Endothelial cell of umbilical vein (primary cell): ENCODE measurements around the gene ALDH4A1. TPM values are rescaled to one million over a fixed set of nuclear protein-coding genes. Genes with fewer than 3 reads are reported as not detected.

Experiments
- BruUV-seq: library from RNA; stranded (reverse); fragments of 400-500 nt; replicated peaks from 2 replicates; lab custom pipeline; 2021; lab: Mats Ljungman, UMichigan
- CTCF ChIA-PET: fragments of 300-600, 350-600 bp; sonication (Branson Sonifier 250); formaldehyde crosslinking; loops from one replicate; lab custom pipeline; 2021; ENCODE audit warnings: antibody characterized with exemption, inconsistent platforms; lab: Charles Lee
- POLR2A ChIA-PET: fragments of 300-600, 350-600 bp; sonication (Branson Sonifier 250); formaldehyde crosslinking; loops from one replicate; lab custom pipeline; 2021; ENCODE audit warnings: antibody characterized with exemption, inconsistent platforms; lab: Charles Lee
- DNase-seq: peaks from one replicate; pipeline ENCODE4 v3.0.0-alpha.2; 2011; ENCODE audit warnings: low read depth, low spot score
- FAIRE-seq: peaks from 2 replicates; lab custom pipeline; 2011; peaks lifted over from hg19 to GRCh38; lab: Jason Lieb, UNC
- H2AFZ ChIP-seq: 2 replicates; pipeline ENCODE4 v1.6.0; 2012; ENCODE audit warnings: low read depth, low read length, control low read depth, inconsistent platforms
- H3K27ac ChIP-seq: 2 replicates; pipeline ENCODE4 v1.5.1; 2011; ENCODE audit warnings: low read depth, mild to moderate bottlenecking, control low read depth, low read length, moderate library complexity; ENCODE audit not compliant: insufficient read depth
- H3K27me3 ChIP-seq, 2 experiments: 2 replicates each; pipeline versions ENCODE4 v1.6.0 to v1.6.1; 2011; ENCODE audit warnings: low read length in 2 of 2, mixed read lengths in 1 of 2; ENCODE audit not compliant: control insufficient read depth in 2 of 2, insufficient read depth in 2 of 2
- H3K36me3 ChIP-seq, 2 experiments: 2 replicates in 1 of 2; 3 replicates in 1 of 2; pipeline ENCODE4 v1.5.1; 2011; ENCODE audit warnings: low read length in 2 of 2, mild to moderate bottlenecking in 1 of 2, moderate library complexity in 1 of 2; ENCODE audit not compliant: control insufficient read depth in 2 of 2, insufficient read depth in 2 of 2; ENCODE audit errors: extremely low read depth in 1 of 2
- H3K4me1 ChIP-seq: 3 replicates; pipeline ENCODE4 v1.5.1; 2011; ENCODE audit warnings: mild to moderate bottlenecking, low read length; ENCODE audit not compliant: control insufficient read depth, insufficient read depth; ENCODE audit errors: extremely low read depth
- H3K4me2 ChIP-seq: 2 replicates; pipeline ENCODE4 v1.6.1; 2011; ENCODE audit warnings: low read length, control low read depth, mixed read lengths; ENCODE audit not compliant: insufficient read depth
- H3K4me3 ChIP-seq, 3 experiments: fragments of 200-600 bp in 1 of 3; sonication (generic), shearing (Covaris generic) in 1 of 3; replicated peaks in 1 of 3; 2 replicates each; pipeline ENCODE4 v1.5.1; 2011 to 2016; ENCODE audit warnings: control low read depth in 3 of 3, low read length in 3 of 3, mild to moderate bottlenecking in 2 of 3, inconsistent platforms in 1 of 3, low read depth in 1 of 3, moderate library complexity in 1 of 3; ENCODE audit not compliant: insufficient read depth in 1 of 3
- H3K79me2 ChIP-seq: 2 replicates; pipeline ENCODE4 v1.6.0; 2012; ENCODE audit warnings: low read length, inconsistent platforms; ENCODE audit not compliant: control insufficient read depth, insufficient read depth
- H3K9ac ChIP-seq: replicated peaks from 2 replicates; pipeline ENCODE3; 2011; ENCODE audit warnings: low read length, control low read depth; ENCODE audit not compliant: insufficient read depth; ENCODE audit errors: extremely low read depth
- H3K9me1 ChIP-seq: replicated peaks from 3 replicates; pipeline ENCODE4 v1.6.0; 2011; ENCODE audit warnings: mild to moderate bottlenecking, low read length; ENCODE audit not compliant: control insufficient read depth, insufficient read depth; ENCODE audit errors: extremely low read depth
- H3K9me3 ChIP-seq: replicated peaks from 2 replicates; pipeline ENCODE4 v1.5.1; 2012; ENCODE audit warnings: low read length, inconsistent platforms; ENCODE audit not compliant: control insufficient read depth, insufficient read depth
- H4K20me1 ChIP-seq: replicated peaks from 2 replicates; pipeline ENCODE3; 2011; ENCODE audit warnings: mild to moderate bottlenecking, low read length; ENCODE audit not compliant: control insufficient read depth, insufficient read depth; ENCODE audit errors: extremely low read depth
- FOS ChIP-seq: IDR thresholded peaks from 2 replicates; pipeline ENCODE4 v1.6.1; 2011; ENCODE audit warnings: mild to moderate bottlenecking, low read length, moderate library complexity, borderline replicate concordance; ENCODE audit not compliant: insufficient read depth
- GATA2 ChIP-seq: IDR thresholded peaks from 2 replicates; pipeline ENCODE4 v1.7.0; 2011; ENCODE audit warnings: low read depth, mild to moderate bottlenecking, moderate library complexity, mixed read lengths, low read length; ENCODE audit not compliant: insufficient read length, insufficient read depth
- JUN ChIP-seq: IDR thresholded peaks from 2 replicates; pipeline ENCODE4 v1.6.1; 2011; ENCODE audit warnings: borderline replicate concordance, low read depth; ENCODE audit not compliant: insufficient read length, insufficient read depth
- MAX ChIP-seq: IDR thresholded peaks from 2 replicates; pipeline ENCODE4 v1.6.1; 2011; ENCODE audit not compliant: insufficient read depth, insufficient read length
- MYC ChIP-seq: IDR thresholded peaks from one replicate; pipeline ENCODE4 v1.6.1; 2011; ENCODE audit warnings: mild to moderate bottlenecking, low read depth, low read length
- POLR2A ChIP-seq: IDR thresholded peaks from 2 replicates; pipeline ENCODE4 v1.6.1; 2012; ENCODE audit warnings: low read depth, mild to moderate bottlenecking, control low read depth, low read length
- POLR2AphosphoS5 ChIP-seq: IDR thresholded peaks from 2 replicates; pipeline ENCODE4 v1.6.1; 2012; ENCODE audit warnings: low read depth, mild to moderate bottlenecking, control low read depth, low read length, moderate library complexity; ENCODE audit not compliant: insufficient read depth
- dilution Hi-C: fragments of 300-500 bp; cut with MboI; formaldehyde crosslinking; loops from one replicate; pipeline ENCODE4 v1.15.0; 2019; ENCODE audit warnings: low sequenced_read_pairs; ENCODE audit not compliant: extremely low pct_ligation_motif_present
- intact Hi-C: fragments of 100-400 bp; cut with micrococcal nuclease; formaldehyde crosslinking; loops from one replicate; pipeline ENCODE4 v1.10.0; 2022
- polyA plus RNA-seq, 4 experiments: library from polyadenylated mRNA; depleted of rRNA in 3 of 4; stranded (reverse) in 3 of 4; unstranded in 1 of 4; fragments of >200 nt; gene quantifications; 2 replicates each; pipeline versions ENCODE4 v1.2.1 to v1.2.3, GENCODE V29; 2011 to 2012; ENCODE audit warnings: missing spikeins in 1 of 4
- total RNA-seq: library from RNA; stranded (reverse); gene quantifications from 2 replicates; pipeline ENCODE4 v1.2.3, GENCODE V29; 2021

Gene ALDH4A1
- total and polyA plus RNA-seq, 2 donors (not counting 3 experiments of a cell fraction or from before 2014, with no cell fraction given), result 17.4 to 18.5 TPM

GRCh38 chr1:18948048-18948912, 45.9 kb upstream of the ALDH4A1 start:
- no peak overlapping the region for H3K27ac ChIP-seq
- H3K9me3 ChIP-seq, result no peaks in the 10 kb centered on the region
- H3K79me2 ChIP-seq, result peaks cover 98% of the 10 kb centered on the region
- H3K4me1 ChIP-seq, result peaks cover 44% of the 10 kb centered on the region
- TF ChIP-seq MYC (no peak), MAX (no peak), FOS (no peak), POLR2A (no peak), POLR2AphosphoS5 (no peak), JUN (no peak), GATA2 (no peak)
- H3K4me3 ChIP-seq, result no peak overlapping the region
- no peak overlapping the region for H3K4me2 ChIP-seq
- no peak for FAIRE-seq
- dilution Hi-C loops, result no loop called here
- H3K27me3 ChIP-seq, result no peaks in the 10 kb centered on the region
- H4K20me1 ChIP-seq, result no peaks in the 10 kb centered on the region
- no peak overlapping the region for H3K9ac ChIP-seq
- no peak for DNase-seq
- CTCF ChIA-PET, result interaction anchor here (0.7 to 5.5 kb wide), 7 partner anchors 8 to 135 kb away, joined by 3 to 70 read pairs (median 5); no protein-coding TSS in a partner anchor
- no TSS peak for BruUV-seq
- H3K9me1 ChIP-seq, result no peaks in the 10 kb centered on the region
- POLR2A ChIA-PET, result no interaction called here
- H3K36me3 ChIP-seq, result no peaks in the 10 kb centered on the region
- intact Hi-C loops, result no loop called here
- no peak overlapping the region for H2AFZ ChIP-seq
